Measurements from ENCODE around the gene PEX14.

PEX14 gene

DNA sequence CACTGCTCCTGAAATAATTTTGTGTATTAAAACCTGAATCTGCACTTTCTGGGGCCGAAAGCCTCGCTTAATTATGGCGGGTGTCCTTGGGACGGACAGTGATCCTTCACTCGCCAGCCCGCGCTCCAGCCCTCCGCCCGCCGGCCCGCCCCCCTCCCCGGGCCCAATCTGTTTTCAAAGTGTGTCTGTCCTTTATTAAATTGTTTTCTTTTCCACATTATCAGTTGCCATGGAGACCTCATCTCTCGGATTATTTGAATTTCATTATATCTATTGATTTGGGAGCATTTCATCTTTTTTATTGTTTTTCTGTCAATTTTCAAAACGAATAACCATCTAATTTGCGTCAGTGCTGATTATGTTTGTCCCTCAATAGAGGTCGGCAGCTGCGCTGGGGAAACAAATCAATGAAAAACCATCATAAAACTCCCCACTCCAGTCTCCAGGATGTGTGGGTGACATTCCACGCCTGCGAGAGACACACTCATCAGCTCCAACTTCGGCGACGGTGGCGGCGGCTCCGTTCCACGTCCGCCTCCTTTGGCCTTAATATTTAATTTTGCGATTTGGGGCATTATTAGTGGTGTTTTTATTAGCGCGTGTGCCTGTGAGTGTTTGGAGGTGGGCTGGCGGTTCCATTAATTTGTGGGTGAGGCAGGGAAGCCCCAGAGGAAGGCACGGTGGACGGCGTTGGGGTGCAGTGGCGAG lies 197.7 kb downstream of the PEX14 start:
- DNase-seq = no peak

DNA sequence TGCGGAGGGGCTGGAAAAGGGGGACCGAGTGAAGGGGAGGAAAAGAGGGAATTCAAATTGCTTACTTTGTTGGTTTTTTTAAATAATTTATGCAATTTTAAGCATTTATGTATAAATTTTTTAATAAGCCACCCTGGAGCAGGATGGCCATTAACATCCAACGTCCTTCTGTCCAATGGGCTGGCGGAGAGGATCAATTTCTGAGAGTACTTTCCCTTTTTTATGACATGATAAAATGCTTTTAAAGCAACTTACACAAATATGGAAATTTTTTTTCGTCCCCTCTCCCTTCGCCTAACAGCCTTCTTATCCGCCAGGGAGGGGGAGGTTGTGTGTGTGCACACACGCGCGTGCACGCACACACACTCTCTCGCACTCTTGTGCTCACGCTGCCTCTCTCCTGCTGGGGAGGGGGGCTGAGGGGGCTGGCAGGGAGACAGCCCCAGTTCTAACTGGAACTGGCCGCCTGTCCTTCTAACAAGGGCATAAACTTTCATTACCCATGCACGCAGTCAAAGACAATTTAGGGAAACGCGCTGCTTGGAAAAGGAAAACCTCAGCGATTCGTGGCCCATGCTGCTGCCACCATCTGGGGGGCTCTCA lies 198.5 kb downstream of the PEX14 start:
- DNase-seq = no peak

DNA sequence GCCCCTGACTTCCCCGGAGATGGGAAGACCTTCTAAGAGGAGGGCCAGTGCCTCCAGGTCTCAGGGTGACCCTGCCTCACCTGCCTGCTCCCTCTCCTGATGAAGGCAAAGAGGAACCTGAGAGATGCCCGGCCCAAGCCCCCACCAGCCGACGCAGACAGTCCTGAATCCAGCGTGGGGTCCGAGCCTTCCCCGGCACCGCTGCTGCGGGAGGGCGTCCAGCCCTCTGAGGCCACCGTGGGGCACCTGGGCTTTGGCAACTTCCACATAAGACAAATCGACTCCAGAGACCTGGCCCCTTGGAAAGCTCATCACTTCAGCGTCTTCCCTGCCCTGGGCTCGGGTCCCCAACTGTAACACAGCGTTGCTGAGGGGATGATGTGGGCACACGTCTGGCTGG lies 199.5 kb downstream of the PEX14 start:
- DNase-seq = no peak

DNA sequence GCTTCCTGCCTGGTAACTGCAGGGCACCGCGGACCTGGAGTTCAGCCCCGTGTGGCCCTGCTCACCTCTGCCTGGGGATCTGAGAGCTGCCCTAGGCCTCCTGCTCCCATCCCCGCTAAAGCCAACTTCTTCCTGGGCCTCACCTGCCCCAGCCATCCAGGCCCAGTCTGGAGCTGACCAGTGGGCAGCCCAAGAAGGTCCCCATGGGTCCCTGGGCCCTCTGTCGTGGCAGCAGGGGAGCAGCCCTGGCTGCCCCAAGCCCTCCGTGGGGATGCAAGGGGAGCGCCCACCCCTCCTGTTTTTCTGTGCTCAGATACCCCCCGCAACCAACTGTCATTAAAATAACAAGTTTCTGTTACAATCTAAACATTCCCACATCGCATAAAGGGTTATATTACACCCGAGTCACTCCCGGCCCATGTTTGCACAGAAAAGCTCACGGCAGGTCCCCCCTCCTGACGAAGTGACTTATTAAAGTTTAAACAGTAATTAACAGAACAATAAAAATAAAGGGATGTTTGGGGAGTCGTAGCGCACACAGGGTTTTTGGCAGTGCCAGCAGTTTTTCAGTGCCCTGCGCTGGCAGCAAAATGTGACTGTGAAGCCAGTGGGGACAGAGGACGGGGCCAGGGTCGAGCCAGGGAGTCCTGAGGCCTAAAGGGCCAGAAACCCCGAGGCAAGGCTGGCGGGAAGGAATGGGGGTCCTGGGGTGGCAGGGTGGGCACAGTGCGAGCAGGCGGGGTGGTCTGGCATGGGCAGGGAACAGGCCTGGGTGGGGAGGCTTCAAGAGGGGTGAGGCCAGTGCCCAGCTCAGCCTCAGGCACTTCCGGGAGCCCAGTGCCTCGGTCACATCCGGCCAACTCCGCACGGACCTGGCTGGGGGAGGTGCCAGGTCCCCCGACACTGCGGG lies 200.2 kb downstream of the PEX14 start:
- DNase-seq = no peak

DNA sequence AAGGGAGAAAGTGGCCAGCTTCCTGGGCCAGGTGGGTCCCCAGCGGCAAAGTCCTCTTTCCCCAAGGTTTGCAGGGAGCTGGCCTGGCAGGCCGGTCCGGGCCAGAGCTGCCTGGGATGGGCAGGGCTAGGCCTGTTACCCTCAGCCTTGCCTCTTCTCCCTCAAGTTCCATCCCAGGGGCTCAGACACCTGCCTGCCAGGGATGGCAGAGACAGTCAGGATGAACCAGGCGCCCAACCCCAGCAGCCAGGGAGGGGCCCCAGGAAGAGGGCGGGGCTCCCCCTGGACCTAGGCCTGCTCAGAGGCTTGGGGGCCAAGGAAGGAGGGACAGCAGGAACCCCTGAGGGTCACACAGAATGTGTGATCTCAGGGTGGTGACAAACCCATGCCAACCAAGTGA lies 201.1 kb downstream of the PEX14 start:
- no peak for DNase-seq

DNA sequence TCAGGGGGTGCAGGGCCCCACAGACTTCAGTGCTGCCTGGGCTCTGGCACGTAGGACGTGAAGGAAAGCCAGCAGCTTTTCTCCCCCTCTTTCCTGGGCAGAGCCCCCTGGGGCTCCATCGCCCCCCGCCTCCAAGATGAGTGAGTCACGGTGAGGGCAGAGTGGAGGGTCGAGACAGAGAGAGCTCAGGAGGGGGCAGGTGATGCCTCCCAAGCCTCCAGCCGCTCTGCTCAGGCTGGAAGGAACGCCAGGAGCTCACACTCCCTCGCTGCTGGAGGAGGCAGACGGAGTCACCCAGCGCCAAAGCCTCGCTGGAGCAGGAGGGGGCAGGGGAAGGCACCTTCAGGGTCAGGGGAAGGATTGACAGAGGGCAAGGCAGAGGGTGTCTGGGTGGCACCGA lies 202.2 kb downstream of the PEX14 start:
- no peak for DNase-seq

DNA sequence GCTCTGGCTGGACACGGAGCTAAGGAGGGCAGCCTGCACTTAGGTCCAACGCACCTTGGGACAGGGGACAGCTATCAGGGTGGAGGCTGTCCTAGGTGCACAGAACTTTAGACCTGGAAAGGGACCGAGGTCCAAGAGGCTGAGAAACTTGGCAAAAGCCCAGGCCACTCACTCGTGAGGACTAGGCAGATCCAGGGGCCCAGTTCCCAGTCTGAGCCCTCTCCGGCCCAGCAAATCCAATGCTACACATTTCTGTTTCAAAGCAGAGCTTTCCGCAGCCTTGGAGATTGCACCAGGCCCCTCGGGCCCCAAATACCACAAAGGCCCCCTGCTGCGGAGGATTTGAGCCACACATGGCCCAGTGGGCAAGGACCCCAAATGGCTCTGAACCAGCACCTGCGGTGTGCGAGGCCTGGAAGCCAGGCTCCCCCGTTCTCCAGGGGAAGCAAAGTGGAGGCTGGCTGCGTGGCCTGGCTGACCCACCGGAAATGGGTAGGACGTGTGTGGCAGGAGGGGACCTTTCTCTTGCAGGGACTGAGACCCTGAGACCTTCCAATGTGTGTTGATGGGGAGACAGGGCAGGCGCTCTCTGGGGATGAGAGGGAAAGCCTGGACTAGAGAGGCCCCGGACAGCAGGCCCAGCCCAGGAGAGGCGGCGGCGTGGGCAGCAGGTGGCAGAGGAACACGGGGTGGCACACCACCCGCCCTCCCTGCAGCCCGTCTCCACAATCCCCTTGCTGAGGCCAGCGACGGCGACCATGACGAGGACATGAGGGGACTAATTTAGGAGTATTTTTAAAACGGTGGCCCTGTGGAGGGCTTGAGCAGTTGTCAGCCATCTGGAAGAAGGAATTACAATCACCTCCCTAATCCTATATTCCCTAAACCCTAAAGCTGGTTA lies 203.0 kb downstream of the PEX14 start:
- DNase-seq = no peak

DNA sequence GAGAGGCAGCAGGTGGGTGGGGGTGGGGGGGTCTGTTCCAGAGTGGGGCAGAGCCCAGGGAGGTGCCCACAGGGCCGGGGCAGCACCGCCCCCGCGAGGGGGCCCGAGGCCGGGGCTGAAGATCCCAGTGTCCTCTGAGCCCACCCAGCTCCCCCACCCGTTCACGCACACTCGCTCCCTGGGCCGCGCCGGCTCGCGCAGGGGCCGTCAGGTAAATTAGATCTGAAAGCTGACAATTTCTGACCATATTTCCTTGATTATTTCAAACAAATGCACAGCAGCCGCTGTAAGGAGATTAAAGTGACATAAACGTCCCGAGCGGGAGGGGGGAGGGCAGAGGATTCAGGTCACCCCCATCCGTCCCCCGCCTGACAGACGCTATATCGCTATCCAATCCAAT lies 203.7 kb downstream of the PEX14 start:
- no peak for DNase-seq

DNA sequence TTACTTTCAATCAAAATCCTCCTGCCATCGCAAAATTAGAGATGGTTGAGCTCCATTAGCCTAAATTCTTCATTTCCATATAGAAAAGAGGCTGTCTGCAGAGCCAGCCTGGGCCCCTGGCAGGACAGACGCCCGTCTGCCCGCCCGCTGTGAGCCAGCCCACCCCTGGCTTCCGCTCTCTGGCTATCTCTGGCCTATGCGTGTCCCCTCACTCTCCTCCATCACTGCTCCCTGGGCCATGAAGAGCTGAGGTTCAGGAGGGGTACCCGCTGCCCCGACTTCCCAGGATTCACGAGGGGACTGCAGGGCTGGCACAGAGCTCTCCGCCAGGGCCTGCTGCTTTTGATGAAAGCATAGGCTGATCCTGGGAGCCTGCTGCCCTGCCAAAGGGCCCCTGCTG lies 204.1 kb downstream of the PEX14 start:
- DNase-seq = no peak

DNA sequence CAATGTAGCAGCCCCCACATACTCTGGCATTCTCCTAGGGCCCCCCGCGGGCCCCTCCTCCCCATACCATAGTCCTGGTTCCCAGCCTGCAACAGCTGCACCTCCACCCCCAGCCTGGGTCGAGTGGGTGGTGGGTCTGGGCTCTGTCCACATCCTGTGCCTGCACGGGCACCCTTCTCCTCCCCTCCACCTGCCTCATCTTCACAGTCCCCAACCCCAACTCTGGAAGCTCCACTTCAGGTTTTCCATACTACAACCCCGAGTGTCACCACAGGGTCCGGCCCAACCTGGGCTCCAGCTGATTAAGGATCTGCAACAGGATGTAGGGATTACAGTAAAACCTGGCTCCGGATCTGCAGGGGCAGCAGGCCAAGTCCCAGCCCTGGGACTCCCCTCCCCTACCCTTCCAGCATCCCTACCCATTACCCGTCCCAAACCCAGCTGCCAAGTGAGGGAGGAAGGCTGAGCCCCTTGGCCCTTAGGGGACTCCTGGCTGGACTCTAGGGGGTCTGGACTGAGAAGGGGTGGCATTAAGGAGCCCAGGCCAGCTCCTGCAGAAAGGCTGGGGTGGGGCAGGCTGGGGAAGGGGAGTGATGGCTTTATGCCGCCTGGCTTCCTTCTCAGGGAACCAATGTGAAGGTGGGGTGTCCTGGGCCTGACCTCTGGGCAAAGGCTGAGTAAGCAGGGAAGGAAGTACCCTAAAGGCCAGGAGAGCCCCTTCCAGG lies 204.9 kb downstream of the PEX14 start:
- peak; percentile 21 for DNase-seq

Measured in NCI-H2029 treated with DMSO at 0.1 percent for 48 hours (cell line).